Suprapubic skin (tissue), 4 donors: ENCODE data around the gene MOB3A. TPM values are rescaled to one million over a fixed set of nuclear protein-coding genes. Genes with fewer than 3 reads are reported as not detected.
"Not testable (repeated sequence)": the region's sequence is repeated elsewhere in the genome, so short reads cannot be mapped to it uniquely, and the experiment has no call there.

Source experiments
- DNase-seq, 2 donors: peaks; one replicate each; pipeline ENCODE4 v3.0.0-alpha.2; 2019; ENCODE audit warnings: low spot score in 2 of 2
- H3K27ac ChIP-seq: fragments of 200-600 bp; sonication (generic); one replicate; pipeline ENCODE4 v1.5.1; 2019
- H3K27me3 ChIP-seq: fragments of 200-600 bp; sonication (generic); one replicate; pipeline ENCODE4 v1.5.1; 2019
- H3K36me3 ChIP-seq: fragments of 200-600 bp; sonication (generic); one replicate; pipeline ENCODE4 v1.5.1; 2019
- H3K4me1 ChIP-seq: fragments of 200-600 bp; sonication (generic); one replicate; pipeline ENCODE4 v1.5.1; 2019
- H3K4me3 ChIP-seq: fragments of 200-600 bp; sonication (generic); one replicate; pipeline ENCODE4 v1.5.1; 2019; ENCODE audit warnings: mild to moderate bottlenecking
- H3K9me3 ChIP-seq: fragments of 200-600 bp; sonication (generic); one replicate; pipeline ENCODE4 v1.5.1; 2019
- CTCF ChIP-seq, 2 donors: fragments of 200-600 bp in 1 of 2; fragments of 450-650 bp in 1 of 2; sonication (generic) in 1 of 2; IDR thresholded peaks; one replicate each; pipeline ENCODE4 v1.5.1; 2016 to 2019; ENCODE audit warnings: antibody characterized with exemption in 2 of 2, mild to moderate bottlenecking in 1 of 2, moderate library complexity in 1 of 2
- EP300 ChIP-seq: sonication (generic); formaldehyde crosslinking; IDR thresholded peaks from one replicate; pipeline ENCODE4 v1.6.1; 2017; ENCODE audit warnings: antibody characterized with exemption
- POLR2A ChIP-seq, 2 donors: fragments of 450-650 bp; IDR thresholded peaks; one replicate each; pipeline ENCODE4 v1.6.1; 2017; ENCODE audit warnings: antibody characterized with exemption in 2 of 2, mild to moderate bottlenecking in 2 of 2, moderate library complexity in 2 of 2
- POLR2AphosphoS5 ChIP-seq, 3 donors: sonication (generic); formaldehyde crosslinking; IDR thresholded peaks; one replicate each; pipeline ENCODE4 v1.6.1; 2017; ENCODE audit warnings: antibody characterized with exemption in 3 of 3
- WGBS: methylation state at CpG from one replicate; pipeline ENCODE4 v1.1.5; 2018; 5-methylcytosine and 5-hydroxymethylcytosine counted together
- total RNA-seq, 4 donors: library from RNA; depleted of rRNA; stranded (reverse); fragments of >200 nt; gene quantifications; one replicate each; pipeline ENCODE4 v1.1.0, GENCODE V29; 2016

The MOB3A gene
- total RNA-seq, 4 donors from 2014 or later = 23.7 to 29.4 (median 28.1) TPM

DNA sequence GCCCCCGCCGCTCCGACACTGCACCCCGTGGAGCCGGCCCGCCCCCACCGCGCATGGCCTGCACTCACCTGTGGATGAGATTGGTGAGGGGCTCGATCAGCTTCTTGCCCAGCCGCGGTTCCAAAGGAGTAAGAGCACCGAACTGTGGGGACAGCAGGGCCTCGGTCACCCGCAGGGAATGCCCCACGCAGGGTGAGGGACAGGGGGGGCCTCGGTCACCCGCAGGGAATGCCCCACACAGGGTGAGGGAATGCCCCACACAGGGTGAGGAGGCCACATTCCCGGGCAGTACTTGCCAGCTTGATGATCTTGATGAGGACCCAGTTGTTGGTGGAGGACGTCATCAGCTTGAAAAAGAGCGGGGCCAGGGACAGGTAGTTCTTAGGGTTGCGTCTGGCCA is 32.9 kb upstream of the MOB3A start:
- peaks cover 84% of the 10 kb centered on the region for H3K36me3 ChIP-seq
- H3K27me3 ChIP-seq = no peaks in the 10 kb centered on the region
- H3K27ac ChIP-seq = no peak overlapping the region
- H3K9me3 ChIP-seq = no peaks in the 10 kb centered on the region
- no peak overlapping the region for H3K4me3 ChIP-seq
- DNase-seq = no peak
- no peak for TF ChIP-seq CTCF (IDR thresholded peaks at IDR 0.05)
- TF ChIP-seq EP300 = no peak
- no peak for TF ChIP-seq POLR2AphosphoS5 (IDR thresholded peaks at IDR 0.05)
- no peak for TF ChIP-seq POLR2A (IDR thresholded peaks at IDR 0.05)
- WGBS = 96% methylated on average over 9 of the region's 21 CpGs
- H3K4me1 ChIP-seq = no peaks in the 10 kb centered on the region

DNA sequence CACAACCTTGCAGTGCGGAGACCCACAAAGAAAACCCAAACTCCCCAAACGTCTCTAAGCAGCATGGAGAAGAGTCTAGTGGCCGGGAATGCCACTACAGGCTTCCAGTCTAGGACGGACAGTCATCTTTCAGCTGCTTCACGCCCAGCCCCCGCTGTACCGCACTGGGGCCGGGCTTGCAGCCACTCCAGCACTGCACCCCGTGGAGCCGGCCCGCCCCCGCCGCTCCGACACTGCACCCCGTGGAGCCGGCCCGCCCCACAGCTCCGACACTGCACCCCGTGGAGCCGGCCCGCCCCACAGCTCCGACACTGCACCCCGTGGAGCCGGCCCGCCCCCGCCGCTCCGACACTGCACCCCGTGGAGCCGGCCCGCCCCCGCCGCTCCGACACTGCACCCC is 32.1 kb upstream of the MOB3A start:
- H3K27ac ChIP-seq, H3K4me3 ChIP-seq, H3K27me3 ChIP-seq, DNase-seq, H3K9me3 ChIP-seq, H3K4me1 ChIP-seq: not testable (repeated sequence)
- H3K36me3 ChIP-seq = peaks cover 84% of the 10 kb centered on the region
- 82% methylated on average over 13 of the region's 34 CpGs for WGBS

- H3K4me1 ChIP-seq = no peaks in the 10 kb centered on the region
- no peak for TF ChIP-seq CTCF (IDR thresholded peaks at IDR 0.05)
- no peaks in the 10 kb centered on the region for H3K9me3 ChIP-seq
- WGBS = 80% methylated on average over 8 of the region's 19 CpGs
- no peaks in the 10 kb centered on the region for H3K27me3 ChIP-seq
- H3K36me3 ChIP-seq = peaks cover 84% of the 10 kb centered on the region
- no peak for DNase-seq
- H3K27ac ChIP-seq = no peak overlapping the region
- no peak overlapping the region for H3K4me3 ChIP-seq
Measured at GRCh38 chr19:2127758-2128157, 31.6 kb upstream of the MOB3A start.

DNA sequence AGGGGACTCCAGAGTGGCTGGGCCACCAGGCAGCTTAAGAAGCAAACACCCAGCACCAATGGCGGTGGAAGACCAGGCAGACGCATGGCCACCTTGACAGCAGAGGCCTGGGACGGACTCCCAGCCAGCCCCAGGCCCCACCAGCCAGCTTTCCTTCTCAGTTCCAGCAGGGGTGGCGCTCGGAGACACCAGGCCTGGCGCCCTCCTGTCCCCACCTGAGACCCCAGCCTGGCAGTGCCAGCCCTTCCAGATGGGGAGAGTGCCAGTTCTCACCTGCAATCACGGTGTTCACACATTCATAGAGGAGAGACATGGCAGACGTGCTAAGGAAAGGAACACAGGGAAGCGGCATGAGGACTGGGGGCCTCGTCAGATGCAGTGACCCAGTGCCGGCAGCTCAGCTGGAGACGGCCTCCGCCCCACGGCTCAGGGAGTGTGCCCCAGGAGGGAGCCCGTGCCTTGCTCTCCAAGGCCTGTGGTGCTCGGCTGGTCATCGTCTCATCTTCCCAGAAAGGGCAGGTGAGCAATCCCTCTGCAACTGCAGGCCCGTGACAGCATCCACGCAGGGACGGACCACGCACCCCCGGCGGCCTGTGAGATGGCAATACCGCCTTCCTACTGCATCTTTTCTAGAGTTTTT is 30.9 kb upstream of the MOB3A start:
- H3K27me3 ChIP-seq = no peaks in the 10 kb centered on the region
- no peaks in the 10 kb centered on the region for H3K9me3 ChIP-seq
- H3K4me3 ChIP-seq = no peak overlapping the region
- no peaks in the 10 kb centered on the region for H3K4me1 ChIP-seq
- peaks cover 86% of the 10 kb centered on the region for H3K36me3 ChIP-seq
- WGBS = 91% methylated on average over 14 of the region's 24 CpGs
- no peak overlapping the region for H3K27ac ChIP-seq
- no peak for TF ChIP-seq POLR2A (IDR thresholded peaks at IDR 0.05)
- DNase-seq = no peak

- no peak for DNase-seq
- 93% methylated on average over 8 of the region's 25 CpGs for WGBS
- Histone ChIP-seq H3K27me3 (no peaks in the 10 kb centered on the region), H3K9me3 (no peaks in the 10 kb centered on the region), H3K4me3 (no peak overlapping the region), H3K4me1 (no peaks in the 10 kb centered on the region), H3K36me3 (peaks cover 91% of the 10 kb centered on the region), H3K27ac (no peak overlapping the region)
- TF ChIP-seq POLR2AphosphoS5 (IDR thresholded peaks at IDR 0.05) = no peak
- no peak for TF ChIP-seq EP300
- no peak for TF ChIP-seq CTCF (IDR thresholded peaks at IDR 0.05)
- TF ChIP-seq POLR2A (IDR thresholded peaks at IDR 0.05) = no peak
Measured at GRCh38 chr19:2123682-2124387, 27.7 kb upstream of the MOB3A start.

- Histone ChIP-seq H3K4me1 (no peaks in the 10 kb centered on the region), H3K27me3 (no peaks in the 10 kb centered on the region), H3K27ac (no peak overlapping the region), H3K9me3 (no peaks in the 10 kb centered on the region), H3K4me3 (no peak overlapping the region), H3K36me3 (peaks cover 96% of the 10 kb centered on the region)
- DNase-seq = no peak
- WGBS = 94% methylated on average over 8 of the region's 10 CpGs
- no peak for TF ChIP-seq POLR2AphosphoS5 (IDR thresholded peaks at IDR 0.05)
- no peak for TF ChIP-seq POLR2A (IDR thresholded peaks at IDR 0.05)
- TF ChIP-seq CTCF (IDR thresholded peaks at IDR 0.05) = no peak
- no peak for TF ChIP-seq EP300
Measured at GRCh38 chr19:2122982-2123381, 26.9 kb upstream of the MOB3A start.
